ENCODE data around the gene JAZF1. TPM values are rescaled to one million over a fixed set of nuclear protein-coding genes. Genes with fewer than 3 reads are reported as not detected.

The JAZF1 gene
- total and polyA plus RNA-seq, 10 of the 15 experiments (the other 5 are each of a cell fraction or from before 2014, with no cell fraction given): 0.04 to 0.82 (median 0.15) TPM; not detected in 3

DNA sequence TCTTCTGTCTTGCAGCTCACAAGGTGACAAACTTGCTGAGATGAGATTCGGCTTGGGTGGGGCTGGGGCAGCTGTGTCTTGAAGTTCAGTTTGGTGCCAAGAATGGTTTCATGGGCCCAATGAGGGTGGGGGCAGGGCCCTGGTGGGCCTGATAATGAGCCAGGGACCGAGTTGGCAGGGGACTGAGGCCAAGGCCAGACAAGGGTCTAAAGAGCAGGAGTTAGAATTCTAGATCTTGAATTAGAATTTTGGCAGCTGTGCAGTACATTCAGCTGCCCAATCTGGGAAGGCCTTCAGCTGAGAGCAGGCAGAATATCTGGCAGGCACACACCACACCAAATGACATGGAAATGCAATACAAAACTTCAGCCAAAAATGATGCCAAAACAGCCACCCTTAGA, 1.5 kb upstream of the JAZF1 start (continued):
- TF ChIP-seq ETV6 (conservative IDR thresholded peaks at IDR 0.05 in 1 of 2, IDR thresholded peaks at IDR 0.05 in 1 of 2; ENCODE audit: borderline replicate concordance in 1 of 2, low read depth in 1 of 2) (no peak), LARP7 (IDR thresholded peaks at IDR 0.05) (no peak), ATF7 (IDR thresholded peaks at IDR 0.05; ENCODE audit: low read depth) (no peak)
- TF ChIP-seq, protein P1, sequence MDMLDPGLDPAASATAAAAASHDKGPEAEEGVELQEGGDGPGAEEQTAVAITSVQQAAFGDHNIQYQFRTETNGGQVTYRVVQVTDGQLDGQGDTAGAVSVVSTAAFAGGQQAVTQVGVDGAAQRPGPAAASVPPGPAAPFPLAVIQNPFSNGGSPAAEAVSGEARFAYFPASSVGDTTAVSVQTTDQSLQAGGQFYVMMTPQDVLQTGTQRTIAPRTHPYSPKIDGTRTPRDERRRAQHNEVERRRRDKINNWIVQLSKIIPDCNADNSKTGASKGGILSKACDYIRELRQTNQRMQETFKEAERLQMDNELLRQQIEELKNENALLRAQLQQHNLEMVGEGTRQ (IDR thresholded peaks at IDR 0.05; ENCODE audit: borderline replicate concordance, low read depth, low read length): no peak

GRCh38 chr7:28181416-28181815, 821 bp upstream of the JAZF1 start:
- in situ Hi-C loops (cut with MboI) (no loop called here), intact Hi-C loops (cut with micrococcal nuclease; ENCODE audit: unreplicated experiment) (no loop called here)
- Histone ChIP-seq H3K4me2 (ENCODE audit: control insufficient read depth, insufficient read depth) (no peak overlapping the region), H3K36me3 (ENCODE audit: control insufficient read depth in 2 of 2, insufficient read depth in 2 of 2, low read length in 1 of 2) (no peaks in the 10 kb centered on the region), H3K27me3 (replicated peaks in 1 of 2; ENCODE audit: control insufficient read depth in 2 of 2, insufficient read depth in 2 of 2, low read length in 1 of 2) (peaks cover 3 to 4% of the 10 kb centered on the region in 2 experiments; a peak in 3 of 4 replicates), H3K79me2 (ENCODE audit: control insufficient read depth, insufficient read depth, low read length) (no peaks in the 10 kb centered on the region), H3K9me3 (replicated peaks; ENCODE audit: control insufficient read depth, insufficient read depth, low read length) (no peaks in the 10 kb centered on the region), H3K4me3 (no peak overlapping the region), H2AFZ (ENCODE audit: control insufficient read depth, low read depth, low read length) (no peak overlapping the region), H3K9ac (ENCODE audit: control insufficient read depth, insufficient read depth, low read length) (no peak overlapping the region), H3K27ac (ENCODE audit: control insufficient read depth, insufficient read depth) (no peak overlapping the region), H3K4me1 (ENCODE audit: control insufficient read depth, insufficient read depth, low read length) (peaks cover 5% of the 10 kb centered on the region; the same call in 1 of the 2 replicates), H4K20me1 (ENCODE audit: control insufficient read depth, insufficient read depth) (no peaks in the 10 kb centered on the region)
- 63% methylated on average over 5 of the region's 5 CpGs for WGBS (ENCODE audit: insufficient coverage, insufficient replicate concordance, low lambda C conversion rate, missing lambda C conversion rate)
- ChIA-PET CTCF (no interaction called here), RAD21 (ENCODE audit: unreplicated experiment) (no interaction called here), SMC1A (ENCODE audit: uncharacterized antibody, unreplicated experiment) (no interaction called here), POLR2A (interaction anchor here (0.6 kb wide), 1 partner anchor 1052 kb away, joined by 4 read pairs; no protein-coding TSS in a partner anchor)
- ATAC-seq (no peak), FAIRE-seq (no peak), DNase-seq (ENCODE audit: low read depth, low spot score) (no peak)
- BruUV-seq (replicated peaks): no TSS peak
- TF ChIP-seq MEF2B (IDR thresholded peaks at IDR 0.05; ENCODE audit: partially characterized antibody, poor library complexity, severe bottlenecking): no peak

DNA sequence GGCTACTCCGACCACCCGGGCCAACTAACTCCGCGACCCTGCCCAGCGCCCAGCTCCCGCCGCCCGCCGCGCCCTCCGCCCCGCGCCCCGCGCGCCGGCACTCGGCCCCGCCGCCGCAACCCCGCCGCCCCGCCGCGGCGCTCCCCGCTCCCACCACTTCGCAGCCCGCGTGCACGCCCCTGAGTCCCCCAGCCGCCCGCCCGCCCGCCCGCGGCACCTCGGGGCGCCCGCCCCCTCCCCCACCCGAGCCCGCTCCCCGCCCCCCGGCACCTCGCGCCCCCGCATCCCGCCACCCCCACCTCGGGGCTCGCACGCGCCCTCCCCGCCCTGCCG, 598 bp downstream of the JAZF1 start:
- Histone ChIP-seq H3K9me3 (replicated peaks; ENCODE audit: control insufficient read depth, insufficient read depth, low read length) (no peaks in the 10 kb centered on the region), H3K27me3 (replicated peaks in 1 of 2; ENCODE audit: control insufficient read depth in 2 of 2, insufficient read depth in 2 of 2, low read length in 1 of 2) (peaks cover 3 to 4% of the 10 kb centered on the region in 2 experiments; a peak in 3 of 4 replicates), H3K79me2 (ENCODE audit: control insufficient read depth, insufficient read depth, low read length) (no peaks in the 10 kb centered on the region), H3K36me3 (ENCODE audit: control insufficient read depth in 2 of 2, insufficient read depth in 2 of 2, low read length in 1 of 2) (no peaks in the 10 kb centered on the region), H2AFZ (ENCODE audit: control insufficient read depth, low read depth, low read length) (no peak overlapping the region), H3K9ac (ENCODE audit: control insufficient read depth, insufficient read depth, low read length) (no peak overlapping the region), H3K4me1 (ENCODE audit: control insufficient read depth, insufficient read depth, low read length) (peaks cover 5% of the 10 kb centered on the region; the same call in 1 of the 2 replicates), H3K4me3 (no peak overlapping the region), H3K27ac (ENCODE audit: control insufficient read depth, insufficient read depth) (no peak overlapping the region), H4K20me1 (ENCODE audit: control insufficient read depth, insufficient read depth) (no peaks in the 10 kb centered on the region), H3K4me2 (ENCODE audit: control insufficient read depth, insufficient read depth) (no peak overlapping the region)
- ChIA-PET SMC1A (ENCODE audit: uncharacterized antibody, unreplicated experiment) (no interaction called here), POLR2A (no interaction called here), RAD21 (ENCODE audit: unreplicated experiment) (no interaction called here), CTCF (no interaction called here)
- no CpG with 5 or more reads among the region's 55 CpGs for WGBS (ENCODE audit: insufficient coverage, insufficient replicate concordance, low lambda C conversion rate, missing lambda C conversion rate)
- ATAC-seq (no peak), DNase-seq (ENCODE audit: low read depth, low spot score) (no peak), FAIRE-seq (no peak)
- in situ Hi-C loops (cut with MboI) (no loop called here), intact Hi-C loops (cut with micrococcal nuclease; ENCODE audit: unreplicated experiment) (no loop called here)
- no TSS peak for BruUV-seq (replicated peaks)
- no peak for TF ChIP-seq ZNF592 (IDR thresholded peaks at IDR 0.05)
- TF ChIP-seq EGR1 (IDR thresholded peaks at IDR 0.05; ENCODE audit: borderline replicate concordance in 1 of 2, low read depth in 2 of 2, low read length in 2 of 2): 0 out of 3 replicates have a peak, but pooled peaks of 1 of the 2 experiments have one; percentile 3
